Measurements from ENCODE around the gene FOXP1. TPM values are rescaled to one million over a fixed set of nuclear protein-coding genes. Genes with fewer than 3 reads are reported as not detected.

Gene FOXP1
- total and polyA plus RNA-seq, 2 donors (not counting 1 experiment from before 2014, with no cell fraction given) = 91.1 to 508 TPM

- DNase-seq (peak; percentile 81), ATAC-seq (ENCODE audit: low read depth) (peak; percentile 76)
- Histone ChIP-seq H3K27ac (ENCODE audit: low read length in 2 of 2) (peak overlapping the region; percentile 72 to 91), H3K9ac (ENCODE audit: low read length) (peak overlapping the region; percentile 75), H2AFZ (ENCODE audit: insufficient read depth, low read depth, low read length, poor library complexity, severe bottlenecking) (peak overlapping the region; percentile 35), H3K4me3 (ENCODE audit: control extremely low read depth in 1 of 5, extremely low read depth in 1 of 5, insufficient read depth in 1 of 5, low read depth in 2 of 5, low read length in 4 of 5) (peak overlapping the region; percentile 53 to 91 (median 71)), H3K4me1 (ENCODE audit: control insufficient read depth in 2 of 2, insufficient read depth in 2 of 2, low read length in 2 of 2) (peaks cover 51 to 64% of the 10 kb centered on the region in 2 donors), H3K36me3 (replicated peaks in 1 of 2; ENCODE audit: control extremely low read depth in 1 of 2, control insufficient read depth in 1 of 2, extremely low read depth in 1 of 2, insufficient read depth in 2 of 2, low read length in 1 of 2) (peaks cover 2 to 3% of the 10 kb centered on the region in 2 experiments), H3K27me3 (replicated peaks in 1 of 4; ENCODE audit: control extremely low read depth in 1 of 4, control insufficient read depth in 3 of 4, insufficient read depth in 4 of 4, low read length in 3 of 4) (no peaks in the 10 kb centered on the region), H4K20me1 (ENCODE audit: control insufficient read depth, insufficient read depth, low read length, poor library complexity, severe bottlenecking) (peaks cover 12% of the 10 kb centered on the region), H3K4me2 (replicated peaks; ENCODE audit: low read depth, low read length, poor library complexity, severe bottlenecking) (peak overlapping the region; percentile 73), H3K9me3 (ENCODE audit: control extremely low read depth in 1 of 3, control insufficient read depth in 2 of 3, insufficient read depth in 1 of 3, low read length in 2 of 3) (no peaks in the 10 kb centered on the region), H3K79me2 (ENCODE audit: control insufficient read depth, insufficient read depth, low read length) (peaks cover 94% of the 10 kb centered on the region)
- Mint-ChIP-seq H3K9me3 (ENCODE audit: insufficient read depth) (no peaks in the 10 kb centered on the region), H3K27me3 (no peaks in the 10 kb centered on the region), H3K27ac (peak overlapping the region; percentile 94), H3K4me3 (peak overlapping the region; percentile 93), H3K4me1 (peaks cover 68% of the 10 kb centered on the region)
- CTCF ChIA-PET = interaction anchor here (0.6 to 3.4 kb wide), 13 partner anchors 33 to 452 kb away, joined by 3 to 13 read pairs (median 3); partner anchors contain the start of gene FOXP1
- POLR2A ChIA-PET = interaction anchor here (0.8 to 1.5 kb wide), 4 partner anchors 13 to 450 kb away, joined by 3 to 5 read pairs (median 4); no protein-coding TSS in a partner anchor
- intact Hi-C loops (cut with micrococcal nuclease) = loop anchor here (1.0 to 2.0 kb wide), 5 partner anchors 41 to 452 kb away; no protein-coding TSS in a partner anchor
- TF ChIP-seq CTCF (IDR thresholded peaks at IDR 0.05) (no peak), EZH2 (IDR thresholded peaks at IDR 0.05; ENCODE audit: borderline replicate concordance, insufficient read depth, low read depth, low read length, poor library complexity, severe bottlenecking) (no peak)
- 11% methylated on average over 14 of the region's 19 CpGs for WGBS (ENCODE audit: insufficient coverage)
These were observed 452.8 kb downstream of the FOXP1 start for GRCh38 chr3:71130471-71131374.

Measured in B cell (primary cell).